RWPE1 (cell line): ENCODE data around the gene MYO16.
A peak's percentile ranks its signal among the peaks of the same experiment; 100 is the strongest.

Experiments
- CTCF ChIA-PET: fragments of 350-600 bp; sonication (Branson Sonifier 250); formaldehyde crosslinking; extraction: SDS; loops from one replicate; lab custom pipeline; 2021; lab: Yijun Ruan, JAX
- POLR2A ChIA-PET: fragments of 400-600 bp; formaldehyde crosslinking; extraction: SDS; loops from one replicate; lab custom pipeline; 2020; ENCODE audit warnings: antibody characterized with exemption; ENCODE audit not compliant: low non-redundant PET; lab: Yijun Ruan, JAX
- DNase-seq: peaks from one replicate; pipeline ENCODE4 v3.0.0; 2012; ENCODE audit warnings: low spot score
- H3K27ac ChIP-seq: fragments of 450-650 bp; 2 replicates; pipeline ENCODE4 v1.5.1; 2017
- TF ChIP-seq, protein P1 (sequence below): fragments of 450-650 bp; conservative IDR thresholded peaks from 2 replicates; pipeline ENCODE4 v1.5.1; 2017; ENCODE audit warnings: low read depth, mild to moderate bottlenecking

The MYO16 gene

DNA sequence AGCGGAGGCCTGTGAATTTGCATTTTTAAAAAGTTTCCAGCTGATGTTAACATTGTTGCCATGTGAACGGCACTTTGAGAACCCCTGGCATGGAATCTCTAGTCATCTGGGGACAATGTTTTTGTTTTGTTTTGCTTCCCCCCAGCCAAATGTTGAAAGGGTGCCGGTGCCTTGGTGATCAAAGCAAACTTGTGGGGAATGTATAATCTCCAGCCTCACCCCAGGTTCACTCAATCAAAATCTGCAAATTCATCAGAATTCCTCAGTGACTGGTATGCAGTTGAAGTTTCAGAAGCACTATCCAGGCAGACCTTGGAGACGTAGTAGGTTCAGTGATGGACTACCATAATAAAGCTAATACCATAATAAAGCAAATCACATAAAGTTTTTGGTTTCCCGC is 428.7 kb downstream of the MYO16 start:
- DNase-seq = no peak
- H3K27ac ChIP-seq = no peak overlapping the region
- ChIA-PET CTCF (no interaction called here), POLR2A (no interaction called here)
- TF ChIP-seq, protein P1, sequence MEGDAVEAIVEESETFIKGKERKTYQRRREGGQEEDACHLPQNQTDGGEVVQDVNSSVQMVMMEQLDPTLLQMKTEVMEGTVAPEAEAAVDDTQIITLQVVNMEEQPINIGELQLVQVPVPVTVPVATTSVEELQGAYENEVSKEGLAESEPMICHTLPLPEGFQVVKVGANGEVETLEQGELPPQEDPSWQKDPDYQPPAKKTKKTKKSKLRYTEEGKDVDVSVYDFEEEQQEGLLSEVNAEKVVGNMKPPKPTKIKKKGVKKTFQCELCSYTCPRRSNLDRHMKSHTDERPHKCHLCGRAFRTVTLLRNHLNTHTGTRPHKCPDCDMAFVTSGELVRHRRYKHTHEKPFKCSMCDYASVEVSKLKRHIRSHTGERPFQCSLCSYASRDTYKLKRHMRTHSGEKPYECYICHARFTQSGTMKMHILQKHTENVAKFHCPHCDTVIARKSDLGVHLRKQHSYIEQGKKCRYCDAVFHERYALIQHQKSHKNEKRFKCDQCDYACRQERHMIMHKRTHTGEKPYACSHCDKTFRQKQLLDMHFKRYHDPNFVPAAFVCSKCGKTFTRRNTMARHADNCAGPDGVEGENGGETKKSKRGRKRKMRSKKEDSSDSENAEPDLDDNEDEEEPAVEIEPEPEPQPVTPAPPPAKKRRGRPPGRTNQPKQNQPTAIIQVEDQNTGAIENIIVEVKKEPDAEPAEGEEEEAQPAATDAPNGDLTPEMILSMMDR = no peak

DNA sequence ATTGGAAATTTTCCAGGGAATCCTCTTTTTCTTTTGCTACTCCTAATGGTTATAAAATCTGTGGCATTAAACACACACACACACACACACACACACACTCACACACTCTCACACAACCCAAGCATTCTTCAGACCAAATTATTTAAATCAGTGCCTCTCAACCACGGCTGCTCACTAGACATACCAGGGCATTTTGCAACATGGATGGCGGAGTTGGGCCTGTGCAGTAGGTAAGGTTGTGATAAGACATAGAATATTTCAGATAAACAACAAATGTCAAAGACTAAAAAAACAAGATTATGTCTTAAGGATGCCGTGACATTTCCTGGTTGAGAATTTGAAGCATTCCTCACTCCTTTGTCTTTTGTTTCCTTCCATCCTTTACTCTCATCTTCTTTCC is 443.1 kb downstream of the MYO16 start:
- TF ChIP-seq, protein P1 = no peak
- ChIA-PET CTCF (interaction anchor here (0.6 kb wide), 1 partner anchor 85 kb away, joined by 6 read pairs; no protein-coding TSS in a partner anchor), POLR2A (no interaction called here)
- no peak overlapping the region for H3K27ac ChIP-seq
- DNase-seq = no peak

DNA sequence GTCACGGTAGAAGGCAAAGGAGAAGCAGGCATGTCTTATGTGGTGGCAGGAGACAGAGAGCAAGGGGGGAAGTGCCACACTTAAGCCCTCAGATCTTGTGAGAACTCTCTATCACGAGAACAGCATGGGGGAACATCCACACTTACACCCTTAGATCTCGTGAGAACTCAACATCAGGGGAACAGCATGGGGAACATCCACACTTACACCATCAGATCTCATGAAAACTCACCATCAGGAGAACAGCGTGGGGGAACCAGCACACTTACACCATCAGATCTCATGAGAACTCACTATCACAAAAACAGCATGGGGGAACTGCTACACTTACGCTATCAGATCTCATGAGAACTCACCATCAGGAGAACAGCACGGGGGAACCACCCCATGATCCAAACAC is 445.0 kb downstream of the MYO16 start:
- TF ChIP-seq, protein P1 = no peak
- ChIA-PET POLR2A (no interaction called here), CTCF (no interaction called here)
- no peak overlapping the region for H3K27ac ChIP-seq
- DNase-seq = no peak

DNA sequence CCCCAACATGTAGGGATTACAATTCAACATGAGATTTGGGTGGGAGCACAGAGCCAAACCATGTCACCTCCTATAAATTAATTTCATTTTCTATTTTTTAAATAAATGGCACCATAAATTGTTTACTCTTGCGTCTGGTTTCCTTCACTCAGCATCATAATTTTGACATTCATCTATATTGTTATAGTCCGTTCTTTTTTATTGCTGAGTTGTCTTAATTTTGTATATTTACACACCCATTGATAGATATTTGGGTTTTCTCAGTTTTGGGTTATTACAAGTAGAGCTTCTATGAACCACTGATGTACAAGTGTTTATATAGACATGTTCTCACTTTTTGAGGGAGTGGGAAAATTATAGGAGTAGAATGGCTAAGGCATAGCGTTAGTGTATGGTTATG is 445.4 kb downstream of the MYO16 start:
- H3K27ac ChIP-seq = no peak overlapping the region
- DNase-seq = no peak
- TF ChIP-seq, protein P1 = no peak
- ChIA-PET CTCF (no interaction called here), POLR2A (no interaction called here)

DNA sequence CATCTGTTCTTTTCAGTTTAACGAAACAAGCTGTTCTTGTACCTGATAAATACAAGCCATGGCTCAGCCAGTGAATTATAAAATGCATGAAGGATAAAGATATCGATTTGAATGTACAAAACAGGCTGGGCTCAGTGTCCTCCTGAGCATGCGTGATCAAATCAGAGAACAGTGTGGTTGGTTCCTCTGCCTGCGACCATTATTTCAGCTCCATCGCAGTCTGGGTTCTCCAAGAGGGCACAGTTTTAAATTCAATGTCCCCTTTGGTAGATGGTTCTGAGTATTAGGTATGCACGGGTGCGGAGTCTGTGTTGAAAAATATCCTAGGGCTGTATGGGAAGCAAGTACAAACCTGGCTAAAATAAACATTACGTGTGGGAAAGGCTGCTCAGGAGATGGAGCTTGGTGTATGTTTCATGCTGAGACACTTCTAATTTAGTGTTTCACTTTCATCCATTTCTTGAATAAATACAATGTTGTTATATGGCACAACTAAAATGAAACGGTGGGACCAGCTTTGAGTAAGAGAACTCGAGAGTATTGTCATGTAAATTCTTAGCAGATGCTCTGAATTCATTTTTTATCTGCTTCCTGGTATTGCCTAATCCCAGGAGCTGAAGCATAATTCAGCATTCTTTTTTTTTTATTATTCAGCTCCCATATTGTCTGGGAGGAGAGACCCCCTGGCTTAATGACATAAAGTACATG is 458.7 kb downstream of the MYO16 start:
- peak; percentile 4 for DNase-seq
- CTCF ChIA-PET = interaction anchor here (0.6 kb wide), 1 partner anchor 1025 kb away, joined by 3 read pairs; no protein-coding TSS in a partner anchor
- POLR2A ChIA-PET = no interaction called here
- no peak overlapping the region for H3K27ac ChIP-seq
- TF ChIP-seq, protein P1 = no peak

DNA sequence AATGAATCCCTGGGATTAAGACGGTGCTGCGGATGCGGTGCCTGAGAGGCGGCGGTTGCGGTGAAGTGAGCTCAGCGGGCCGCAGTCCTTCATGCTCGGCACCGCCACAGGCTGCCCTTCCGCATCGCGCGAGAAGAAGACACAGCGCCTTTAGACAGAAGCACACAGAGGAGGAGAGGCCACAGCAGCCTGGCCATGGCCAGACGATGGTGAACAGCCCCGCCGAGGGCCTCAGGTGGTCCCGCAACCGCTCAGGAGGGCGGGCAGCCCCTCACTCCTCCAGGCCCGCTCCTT is 459.2 kb downstream of the MYO16 start:
- H3K27ac ChIP-seq = no peak overlapping the region
- ChIA-PET CTCF (no interaction called here), POLR2A (no interaction called here)
- DNase-seq = no peak
- TF ChIP-seq, protein P1 = no peak

DNA sequence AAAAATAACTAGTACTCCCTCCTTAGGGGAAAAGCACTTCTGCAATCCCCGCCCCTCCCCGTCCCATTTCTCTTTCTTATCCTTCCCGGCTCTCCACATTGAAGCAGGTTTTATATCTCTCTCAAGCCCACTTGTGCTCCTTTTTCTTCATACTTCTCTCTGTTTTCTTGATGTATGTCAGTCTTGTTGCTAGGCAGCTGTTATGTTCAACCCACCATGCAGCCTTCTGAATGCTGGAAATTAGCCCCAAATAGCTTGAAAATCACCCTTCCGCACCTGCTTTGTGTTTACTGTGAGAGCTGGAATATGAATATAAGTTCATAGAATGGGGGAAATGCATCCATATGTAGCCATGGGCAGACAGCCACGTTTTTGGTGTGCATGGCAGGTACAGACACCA is 461.4 kb downstream of the MYO16 start:
- CTCF ChIA-PET = no interaction called here
- no peak overlapping the region for H3K27ac ChIP-seq
- POLR2A ChIA-PET = no interaction called here
- no peak for DNase-seq
- TF ChIP-seq, protein P1 = no peak
